Measurements from ENCODE around the gene PRDM16. TPM values are rescaled to one million over a fixed set of nuclear protein-coding genes. Genes with fewer than 3 reads are reported as not detected.
A peak's percentile ranks its signal among the peaks of the same experiment; 100 is the strongest.

Gene PRDM16
- total and polyA plus RNA-seq, 2 of the 8 experiments (the other 6 are each of a cell fraction or from before 2014, with no cell fraction given) = 0.39 to 0.43 TPM

GRCh38 chr1:3442331-3442730 lies 373.3 kb downstream of the PRDM16 start:
- Histone ChIP-seq H3K4me3 (ENCODE audit: extremely low read depth in 1 of 4, insufficient read depth in 2 of 4, low read depth in 3 of 4, low read length in 4 of 4) (no peak overlapping the region), H2BK15ac (ENCODE audit: low read length) (no peak overlapping the region), H2AK5ac (ENCODE audit: low read depth, low read length) (no peak overlapping the region), H3K9me3 (ENCODE audit: insufficient read depth in 2 of 2, low read depth in 1 of 2, low read length in 1 of 2) (no peaks in the 10 kb centered on the region), H3K18ac (ENCODE audit: extremely low read depth, low read length) (no peak overlapping the region), H2BK20ac (ENCODE audit: low read length) (no peak overlapping the region), H2AFZ (ENCODE audit: low read length) (no peak overlapping the region), H3K4me2 (ENCODE audit: insufficient read depth in 1 of 2, low read depth in 2 of 2, low read length in 2 of 2) (no peak overlapping the region), H3K4ac (replicated peaks; ENCODE audit: insufficient read length, low read depth, low read length) (no peak overlapping the region), H4K20me1 (replicated peaks in 1 of 2; ENCODE audit: control insufficient read depth in 1 of 2, insufficient read depth in 2 of 2, low read length in 2 of 2) (no peaks in the 10 kb centered on the region), H3K79me1 (ENCODE audit: low read depth, low read length) (no peaks in the 10 kb centered on the region), H3K79me2 (ENCODE audit: control insufficient read depth in 1 of 2, insufficient read depth in 2 of 2, low read length in 2 of 2) (no peaks in the 10 kb centered on the region), H2BK5ac (ENCODE audit: low read depth, low read length) (no peak overlapping the region), H2BK120ac (replicated peaks; ENCODE audit: low read depth, low read length) (no peak overlapping the region), H2BK12ac (ENCODE audit: low read depth, low read length) (no peak overlapping the region), H3K14ac (ENCODE audit: insufficient read length) (no peak overlapping the region), H3K27ac (ENCODE audit: low read depth, low read length) (no peak overlapping the region), H3K9ac (replicated peaks in 1 of 4; ENCODE audit: extremely low read depth in 1 of 4, low read depth in 3 of 4, low read length in 3 of 4) (no peak overlapping the region), H3K27me3 (replicated peaks in 1 of 4; ENCODE audit: control insufficient read depth in 3 of 4, extremely low read depth in 1 of 4, insufficient read depth in 3 of 4, low read length in 3 of 4) (peaks cover 0 to 2% (median under 1%) of the 10 kb centered on the region in 4 experiments; a peak in 1 of 7 replicates), H4K5ac (ENCODE audit: insufficient read length, low read depth, low read length) (no peak overlapping the region), H3K23ac (ENCODE audit: insufficient read length) (no peak overlapping the region), H3K36me3 (ENCODE audit: control insufficient read depth in 2 of 4, insufficient read depth in 4 of 4, low read length in 3 of 4) (no peaks in the 10 kb centered on the region), H3K23me2 (ENCODE audit: low read depth, low read length) (no peaks in the 10 kb centered on the region), H3K4me1 (replicated peaks in 1 of 4; ENCODE audit: control insufficient read depth in 3 of 4, insufficient read depth in 4 of 4, low read length in 3 of 4) (peaks cover 0 to 3% (median 1%) of the 10 kb centered on the region in 4 experiments; a peak in 3 of 7 replicates), H4K8ac (ENCODE audit: extremely low read depth, insufficient read depth, low read length) (0 out of 2 replicates have a peak overlapping the region, but pooled peaks have one; percentile 1), H3K56ac (replicated peaks; ENCODE audit: insufficient read length, low read depth, low read length) (no peak overlapping the region), H4K91ac (replicated peaks; ENCODE audit: insufficient read length, low read length) (no peak overlapping the region)
- TF ChIP-seq JUN (IDR thresholded peaks at IDR 0.05; ENCODE audit: low read depth, low read length) = no peak
- 79% methylated on average over 13 of the region's 13 CpGs; no CpG with 5 or more reads in 1 of the 2 experiments for WGBS, 2 experiments (ENCODE audit: extremely low coverage in 1 of 2, insufficient coverage in 1 of 2, insufficient read length in 1 of 2, insufficient replicate concordance in 2 of 2, low coverage in 1 of 2, low lambda C conversion rate in 2 of 2, missing lambda C conversion rate in 1 of 2)
- CTCF ChIA-PET (ENCODE audit: partially characterized antibody) = interaction anchor here (0.6 to 6.5 kb wide), 8 partner anchors 11 to 285 kb away, joined by 3 to 35 read pairs (median 3); no protein-coding TSS in a partner anchor
- POLR2A ChIA-PET (ENCODE audit: partially characterized antibody) = interaction anchor here (0.9 kb wide), 1 partner anchor 39 kb away, joined by 3 read pairs; no protein-coding TSS in a partner anchor
- FAIRE-seq = no peak
- DNase-seq (ENCODE audit: low read depth in 1 of 2, low spot score in 2 of 2) = no peak

Data from H1 (cell line).